ENCODE measurements around the gene TRPM7.

DNA sequence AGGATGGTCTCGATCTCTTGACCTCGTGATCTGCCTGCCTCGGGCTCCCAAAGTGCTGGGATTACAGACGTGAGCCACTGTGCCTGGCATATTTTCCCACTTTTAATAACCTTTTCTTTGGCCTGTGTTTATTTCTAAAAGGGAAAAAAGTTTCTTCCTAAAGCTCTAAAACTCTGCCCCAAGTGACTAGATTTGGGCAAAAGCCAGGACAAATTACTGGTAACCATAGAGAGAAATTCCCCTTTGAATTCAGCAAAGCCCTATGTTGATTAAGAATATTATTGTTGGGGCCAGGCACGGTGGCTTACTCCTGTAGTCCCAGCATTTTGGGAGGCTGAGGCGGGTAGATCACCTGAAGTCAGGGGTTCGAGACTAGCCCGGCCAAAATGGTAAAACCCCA, 11.5 kb upstream of the TRPM7 start:
- no peak for TF ChIP-seq EZH2 (IDR thresholded peaks at IDR 0.05; ENCODE audit: low read depth, low read length, severe bottlenecking)
- no peak for TF ChIP-seq POLR2A (IDR thresholded peaks at IDR 0.05; ENCODE audit: control extremely low read depth in 1 of 2, low read depth in 2 of 2, low read length in 2 of 2)
- TF ChIP-seq, protein P1, sequence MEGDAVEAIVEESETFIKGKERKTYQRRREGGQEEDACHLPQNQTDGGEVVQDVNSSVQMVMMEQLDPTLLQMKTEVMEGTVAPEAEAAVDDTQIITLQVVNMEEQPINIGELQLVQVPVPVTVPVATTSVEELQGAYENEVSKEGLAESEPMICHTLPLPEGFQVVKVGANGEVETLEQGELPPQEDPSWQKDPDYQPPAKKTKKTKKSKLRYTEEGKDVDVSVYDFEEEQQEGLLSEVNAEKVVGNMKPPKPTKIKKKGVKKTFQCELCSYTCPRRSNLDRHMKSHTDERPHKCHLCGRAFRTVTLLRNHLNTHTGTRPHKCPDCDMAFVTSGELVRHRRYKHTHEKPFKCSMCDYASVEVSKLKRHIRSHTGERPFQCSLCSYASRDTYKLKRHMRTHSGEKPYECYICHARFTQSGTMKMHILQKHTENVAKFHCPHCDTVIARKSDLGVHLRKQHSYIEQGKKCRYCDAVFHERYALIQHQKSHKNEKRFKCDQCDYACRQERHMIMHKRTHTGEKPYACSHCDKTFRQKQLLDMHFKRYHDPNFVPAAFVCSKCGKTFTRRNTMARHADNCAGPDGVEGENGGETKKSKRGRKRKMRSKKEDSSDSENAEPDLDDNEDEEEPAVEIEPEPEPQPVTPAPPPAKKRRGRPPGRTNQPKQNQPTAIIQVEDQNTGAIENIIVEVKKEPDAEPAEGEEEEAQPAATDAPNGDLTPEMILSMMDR (IDR thresholded peaks at IDR 0.05; ENCODE audit: control extremely low read depth in 1 of 3, insufficient read depth in 1 of 3, low read depth in 1 of 3, low read length in 3 of 3): no peak

All from H1 (cell line).